Peyer's patch (tissue), 4 donors: ENCODE measurements around the gene CAPN5. TPM values are rescaled to one million over a fixed set of nuclear protein-coding genes. Genes with fewer than 3 reads are reported as not detected.

Experiments used
- DNase-seq, 3 donors: peaks; one replicate each; pipeline ENCODE4 v3.0.0-alpha.2; 2017 to 2019
- H3K27ac ChIP-seq, 4 donors: fragments of 200-600 bp; sonication (generic); one replicate each; pipeline ENCODE4 v1.5.1; 2016 to 2019
- H3K27me3 ChIP-seq, 2 donors: fragments of 200-600 bp; sonication (generic); one replicate each; pipeline ENCODE4 v1.5.1; 2019
- H3K36me3 ChIP-seq, 3 donors: fragments of 200-600 bp; sonication (generic); one replicate each; pipeline ENCODE4 v1.5.1; 2016 to 2019
- H3K4me1 ChIP-seq, 4 donors: fragments of 200-600 bp; sonication (generic); one replicate each; pipeline ENCODE4 v1.5.1; 2016 to 2019
- H3K4me3 ChIP-seq, 4 donors: fragments of 200-600 bp; sonication (generic); 1 replicate in 3 of 4; 2 replicates in 1 of 4; pipeline ENCODE4 v1.5.1; 2016 to 2019; ENCODE audit warnings: mild to moderate bottlenecking in 1 of 4
- H3K9me3 ChIP-seq, 4 donors: fragments of 200-600 bp; sonication (generic); one replicate each; pipeline ENCODE4 v1.5.1; 2016 to 2019; ENCODE audit warnings: mild to moderate bottlenecking in 1 of 4
- POLR2A ChIP-seq, 2 donors: fragments of 450-650 bp; IDR thresholded peaks; one replicate each; pipeline ENCODE4 v1.5.1; 2017; ENCODE audit warnings: antibody characterized with exemption in 2 of 2, mild to moderate bottlenecking in 2 of 2, moderate library complexity in 2 of 2
- total RNA-seq, 4 donors: library from RNA; depleted of rRNA; stranded (reverse); fragments of >200 nt; gene quantifications; one replicate each; pipeline ENCODE4 v1.1.0, GENCODE V29; 2016
- TF ChIP-seq, protein P1 (sequence below), 6 experiments: fragments of 450-650 bp in 4 of 6; fragments of 200-600 bp in 2 of 6; sonication (generic) in 1 of 6; IDR thresholded peaks; one replicate each; pipeline ENCODE4 v1.5.1; 2017 to 2019; ENCODE audit warnings: antibody characterized with exemption in 6 of 6, mild to moderate bottlenecking in 3 of 6, moderate library complexity in 1 of 6

The CAPN5 gene
- total RNA-seq, 4 donors from 2014 or later, result 75.9 to 203 (median 162) TPM

DNA sequence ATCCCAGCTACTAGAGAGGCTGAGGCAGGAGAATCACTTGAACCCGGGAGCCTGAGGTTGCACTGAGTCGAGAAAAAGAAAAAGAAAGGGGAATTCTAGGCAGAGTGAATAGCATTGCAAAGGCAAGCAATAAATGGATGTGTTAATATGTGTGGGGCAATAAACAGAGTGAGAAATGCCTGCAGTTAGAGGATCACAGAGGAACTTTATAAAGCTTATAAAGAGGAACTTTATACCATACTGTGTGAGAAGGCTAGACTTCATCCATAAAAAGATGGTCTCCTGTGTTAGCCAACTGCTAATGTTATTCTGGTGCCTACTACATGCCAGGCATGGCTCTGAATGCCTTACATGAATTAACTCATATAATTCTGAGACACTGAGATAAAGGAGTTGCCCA is 31.7 kb upstream of the CAPN5 start:
- no peaks in the 10 kb centered on the region for H3K9me3 ChIP-seq
- TF ChIP-seq POLR2A (IDR thresholded peaks at IDR 0.05), result no peak
- TF ChIP-seq, protein P1, sequence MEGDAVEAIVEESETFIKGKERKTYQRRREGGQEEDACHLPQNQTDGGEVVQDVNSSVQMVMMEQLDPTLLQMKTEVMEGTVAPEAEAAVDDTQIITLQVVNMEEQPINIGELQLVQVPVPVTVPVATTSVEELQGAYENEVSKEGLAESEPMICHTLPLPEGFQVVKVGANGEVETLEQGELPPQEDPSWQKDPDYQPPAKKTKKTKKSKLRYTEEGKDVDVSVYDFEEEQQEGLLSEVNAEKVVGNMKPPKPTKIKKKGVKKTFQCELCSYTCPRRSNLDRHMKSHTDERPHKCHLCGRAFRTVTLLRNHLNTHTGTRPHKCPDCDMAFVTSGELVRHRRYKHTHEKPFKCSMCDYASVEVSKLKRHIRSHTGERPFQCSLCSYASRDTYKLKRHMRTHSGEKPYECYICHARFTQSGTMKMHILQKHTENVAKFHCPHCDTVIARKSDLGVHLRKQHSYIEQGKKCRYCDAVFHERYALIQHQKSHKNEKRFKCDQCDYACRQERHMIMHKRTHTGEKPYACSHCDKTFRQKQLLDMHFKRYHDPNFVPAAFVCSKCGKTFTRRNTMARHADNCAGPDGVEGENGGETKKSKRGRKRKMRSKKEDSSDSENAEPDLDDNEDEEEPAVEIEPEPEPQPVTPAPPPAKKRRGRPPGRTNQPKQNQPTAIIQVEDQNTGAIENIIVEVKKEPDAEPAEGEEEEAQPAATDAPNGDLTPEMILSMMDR (IDR thresholded peaks at IDR 0.05), result no peak
- H3K27me3 ChIP-seq, result no peaks in the 10 kb centered on the region
- DNase-seq, result no peak
- peak overlapping the region in 3 of 4 donors; percentile 41 to 73 (median 56) for H3K27ac ChIP-seq
- H3K4me1 ChIP-seq, result peaks cover 0 to 25% (median 10%) of the 10 kb centered on the region in 4 donors
- no peaks in the 10 kb centered on the region for H3K36me3 ChIP-seq
- peak overlapping the region in 2 of 4 donors; percentile 13 to 26 for H3K4me3 ChIP-seq

DNA sequence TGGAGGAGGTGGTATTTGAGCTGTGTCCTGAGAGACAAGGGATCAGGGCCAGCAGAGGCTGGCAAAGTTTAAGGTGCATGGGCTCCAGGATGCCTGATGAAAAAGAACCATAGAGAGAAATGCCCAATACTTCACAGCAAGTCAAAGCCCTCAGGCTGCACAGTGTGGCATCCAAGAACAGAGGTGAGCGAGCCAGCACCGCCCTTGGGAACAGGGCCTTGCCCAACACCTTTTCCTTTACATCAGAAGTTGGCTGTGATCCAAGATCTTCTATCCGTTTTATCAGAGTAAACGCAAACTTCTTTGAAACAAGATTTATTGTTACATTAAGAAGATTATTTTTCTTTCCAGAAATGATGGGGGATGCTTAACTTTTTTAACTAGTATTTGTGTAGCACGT is 31.2 kb upstream of the CAPN5 start:
- Histone ChIP-seq H3K4me3 (peak overlapping the region in 2 of 4 donors; percentile 13 to 26), H3K36me3 (no peaks in the 10 kb centered on the region), H3K9me3 (no peaks in the 10 kb centered on the region), H3K27ac (peak overlapping the region in 3 of 4 donors; percentile 41 to 73 (median 56)), H3K4me1 (peaks cover 0 to 28% (median 10%) of the 10 kb centered on the region in 4 donors), H3K27me3 (no peaks in the 10 kb centered on the region)
- DNase-seq, result peak in 2 of 3 donors; percentile 65 to 75
- TF ChIP-seq POLR2A (IDR thresholded peaks at IDR 0.05), result peak in 1 of 2 donors; percentile 27
- TF ChIP-seq, protein P1 (IDR thresholded peaks at IDR 0.05), result no peak

DNA sequence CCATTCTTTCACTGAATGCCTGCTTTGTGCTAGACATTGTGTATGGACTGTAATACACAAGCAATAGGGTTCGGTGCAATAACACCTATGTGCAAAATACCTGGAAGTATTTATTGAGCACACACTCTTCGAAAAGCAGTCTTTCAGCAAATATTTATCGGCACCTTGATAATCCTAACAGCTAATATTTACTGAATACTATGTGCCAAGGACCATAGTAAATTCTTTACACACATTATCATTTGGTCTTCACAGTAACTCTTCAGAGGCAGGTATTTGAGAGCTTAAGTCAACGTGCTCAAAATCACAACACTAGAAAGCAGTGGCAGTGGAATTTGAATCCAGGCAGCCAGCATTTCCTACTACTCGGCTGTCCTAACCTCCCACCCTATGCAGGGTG is 30.4 kb upstream of the CAPN5 start:
- Histone ChIP-seq H3K9me3 (no peaks in the 10 kb centered on the region), H3K4me1 (peaks cover 0 to 28% (median 10%) of the 10 kb centered on the region in 4 donors), H3K36me3 (no peaks in the 10 kb centered on the region), H3K27me3 (no peaks in the 10 kb centered on the region), H3K4me3 (peak overlapping the region in 1 of 4 donors; percentile 26), H3K27ac (peak overlapping the region in 2 of 4 donors; percentile 8 to 12)
- no peak for DNase-seq
- no peak for TF ChIP-seq POLR2A (IDR thresholded peaks at IDR 0.05)
- TF ChIP-seq, protein P1 (IDR thresholded peaks at IDR 0.05), result no peak

DNA sequence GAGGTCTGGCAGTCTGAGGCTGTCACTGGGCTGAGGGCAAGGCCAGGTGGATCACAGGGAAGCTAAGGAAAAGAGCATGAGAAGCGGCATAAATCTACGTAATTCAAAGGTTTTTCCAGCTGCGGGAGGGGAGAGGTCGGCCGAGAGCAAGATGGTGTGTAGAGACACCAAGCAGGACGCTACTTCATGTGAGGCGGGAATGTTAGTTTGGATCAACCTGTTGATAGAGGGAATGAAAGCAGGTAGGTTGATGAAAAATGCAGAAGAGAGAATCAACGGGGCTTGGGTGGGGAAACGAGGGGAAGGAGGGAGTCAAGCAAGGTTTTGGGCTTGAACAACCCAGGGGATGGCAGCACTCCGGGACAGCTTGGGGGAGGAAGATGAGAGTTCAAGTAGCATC is 29.7 kb upstream of the CAPN5 start:
- peak overlapping the region in 2 of 4 donors; percentile 8 to 12 for H3K27ac ChIP-seq

DNA sequence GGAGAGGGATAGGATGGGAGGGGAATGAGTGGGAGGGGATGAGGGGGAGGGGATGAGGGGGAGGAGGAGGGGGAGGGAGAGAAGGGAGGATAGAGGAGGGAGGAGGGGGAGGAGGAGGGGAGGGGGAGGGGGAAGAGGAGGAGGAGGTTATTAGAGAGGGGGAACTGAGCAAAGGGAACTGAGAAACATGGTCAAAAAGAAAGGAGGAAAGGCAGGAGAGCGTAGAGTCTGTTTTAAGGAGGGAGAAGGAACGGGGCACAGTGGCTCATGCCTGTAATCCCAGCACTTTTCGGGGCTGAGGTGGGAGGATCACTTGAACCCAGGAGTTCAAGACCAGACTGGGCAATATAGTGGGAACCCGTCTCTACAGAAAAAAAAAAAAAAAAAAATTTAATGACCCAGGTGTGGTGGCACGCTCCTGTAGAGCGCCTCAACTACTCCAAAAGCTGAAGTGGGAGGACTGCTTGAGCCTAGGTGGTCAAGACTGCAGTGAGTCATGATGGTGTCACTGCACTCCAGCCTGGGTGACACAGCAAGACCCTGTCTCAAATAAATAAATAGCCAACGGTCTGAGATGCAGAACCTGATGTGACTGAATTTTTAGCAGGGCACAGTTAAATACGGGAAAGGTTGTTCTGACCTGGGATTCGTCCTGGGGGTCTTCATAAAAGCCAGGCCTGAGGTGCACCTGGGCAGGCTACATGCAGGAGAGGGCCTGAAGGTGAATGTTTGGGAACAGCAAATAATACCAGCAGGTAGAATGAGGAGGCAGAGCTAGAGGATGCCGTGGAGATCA is 28.5 kb upstream of the CAPN5 start:
- Histone ChIP-seq H3K27ac (no peak overlapping the region), H3K4me3 (no peak overlapping the region), H3K9me3 (no peaks in the 10 kb centered on the region), H3K4me1 (peaks cover 0 to 28% (median 10%) of the 10 kb centered on the region in 4 donors), H3K36me3 (no peaks in the 10 kb centered on the region), H3K27me3 (no peaks in the 10 kb centered on the region)
- TF ChIP-seq, protein P1 (IDR thresholded peaks at IDR 0.05), result no peak
- TF ChIP-seq POLR2A (IDR thresholded peaks at IDR 0.05), result no peak
- DNase-seq, result no peak

More for the DNA sequence above, 29.7 kb upstream of the CAPN5 start:
- no peaks in the 10 kb centered on the region for H3K27me3 ChIP-seq
- no peak for DNase-seq
- H3K4me3 ChIP-seq, result peak overlapping the region in 1 of 4 donors; percentile 26
- H3K36me3 ChIP-seq, result no peaks in the 10 kb centered on the region
- peaks cover 0 to 28% (median 10%) of the 10 kb centered on the region in 4 donors for H3K4me1 ChIP-seq
- no peak for TF ChIP-seq POLR2A (IDR thresholded peaks at IDR 0.05)
- TF ChIP-seq, protein P1 (IDR thresholded peaks at IDR 0.05), result no peak
- no peaks in the 10 kb centered on the region for H3K9me3 ChIP-seq
